MCF 10A (cell line): ENCODE measurements around the gene TNFRSF12A. TPM values are rescaled to one million over a fixed set of nuclear protein-coding genes. Genes with fewer than 3 reads are reported as not detected.
"Not testable (repeated sequence)": the region's sequence is repeated elsewhere in the genome, so short reads cannot be mapped to it uniquely, and the experiment has no call there.

Experiments used
- BruUV-seq: library from RNA; stranded (reverse); fragments of 400-500 nt; replicated peaks from 2 replicates; lab custom pipeline; 2021; lab: Mats Ljungman, UMichigan
- CTCF ChIA-PET: fragments of 300-600 bp; sonication (Branson Sonifier 250); formaldehyde crosslinking; extraction: SDS; loops from one replicate; lab custom pipeline; 2021; ENCODE audit warnings: antibody characterized with exemption, inconsistent platforms; lab: Yijun Ruan, JAX
- POLR2A ChIA-PET: fragments of 300-600, 350-650 bp; sonication (Branson Sonifier 250); formaldehyde crosslinking; extraction: SDS; loops from one replicate; lab custom pipeline; 2020; ENCODE audit warnings: antibody characterized with exemption, inconsistent platforms; lab: Yijun Ruan, JAX
- DNase-seq: peaks from one replicate; pipeline ENCODE4 v3.0.0-alpha.2; 2018; ENCODE audit not compliant: unreplicated experiment
- H3K27ac Mint-ChIP-seq: one replicate; pipeline ENCODE4 v1.8.0; 2022; ENCODE audit warnings: mild to moderate bottlenecking, low read depth, mixed read lengths; ENCODE audit not compliant: unreplicated experiment
- H3K27me3 Mint-ChIP-seq: one replicate; pipeline ENCODE4 v1.8.0; 2022; ENCODE audit warnings: mixed read lengths; ENCODE audit not compliant: insufficient read depth, unreplicated experiment
- H3K36me3 Mint-ChIP-seq: one replicate; pipeline ENCODE4 v1.8.0; 2022; ENCODE audit warnings: mild to moderate bottlenecking, moderate library complexity, mixed read lengths; ENCODE audit not compliant: insufficient read depth, unreplicated experiment
- H3K4me1 Mint-ChIP-seq: one replicate; pipeline ENCODE4 v1.8.0; 2022; ENCODE audit warnings: mixed read lengths; ENCODE audit not compliant: insufficient read depth, unreplicated experiment
- H3K4me3 Mint-ChIP-seq: one replicate; pipeline ENCODE4 v1.8.0; 2022; ENCODE audit warnings: mild to moderate bottlenecking, moderate library complexity, mixed read lengths; ENCODE audit not compliant: unreplicated experiment
- H3K9me3 Mint-ChIP-seq: one replicate; pipeline ENCODE4 v1.8.0; 2022; ENCODE audit warnings: mixed read lengths; ENCODE audit not compliant: unreplicated experiment
- intact Hi-C: fragments of 100-400 bp; cut with micrococcal nuclease; formaldehyde crosslinking; loops from 2 replicates; pipeline ENCODE4 v1.14.1; 2022
- total RNA-seq: library from RNA; stranded (reverse); gene quantifications from 2 replicates; pipeline ENCODE4 v1.2.3, GENCODE V29; 2022
- TF ChIP-seq, protein P1 (sequence below): fragments of 200-600 bp; IDR thresholded peaks from one replicate; pipeline ENCODE4 v1.8.0; 2022; ENCODE audit warnings: antibody characterized with exemption, mild to moderate bottlenecking; ENCODE audit not compliant: unreplicated experiment

TNFRSF12A gene
- total RNA-seq, 1 experiment from 2014 or later = 641 TPM

DNA sequence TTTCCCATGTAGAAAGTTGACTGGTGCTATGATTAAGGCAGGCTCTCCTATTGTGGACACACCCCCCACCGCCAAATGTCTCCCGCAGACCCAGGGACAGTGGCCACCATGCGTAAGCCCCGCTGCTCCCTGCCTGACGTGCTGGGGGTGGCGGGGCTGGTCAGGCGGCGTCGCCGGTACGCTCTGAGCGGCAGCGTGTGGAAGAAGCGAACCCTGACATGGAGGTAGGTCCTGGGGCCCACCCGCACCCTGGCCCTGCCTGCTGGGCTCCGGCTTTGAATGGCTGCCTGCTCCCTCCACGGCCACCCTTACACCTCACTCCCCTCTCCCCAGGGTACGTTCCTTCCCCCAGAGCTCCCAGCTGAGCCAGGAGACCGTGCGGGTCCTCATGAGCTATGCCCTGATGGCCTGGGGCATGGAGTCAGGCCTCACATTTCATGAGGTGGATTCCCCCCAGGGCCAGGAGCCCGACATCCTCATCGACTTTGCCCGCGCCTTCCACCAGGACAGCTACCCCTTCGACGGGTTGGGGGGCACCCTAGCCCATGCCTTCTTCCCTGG, 29.8 kb downstream of the TNFRSF12A start:
- Mint-ChIP-seq H3K4me3 (no peak overlapping the region), H3K27me3 (peaks cover 45% of the 10 kb centered on the region), H3K27ac (no peak overlapping the region), H3K9me3 (no peaks in the 10 kb centered on the region), H3K4me1 (no peaks in the 10 kb centered on the region), H3K36me3 (no peaks in the 10 kb centered on the region)
- ChIA-PET CTCF (interaction anchor here (0.5 to 5.8 kb wide), 4 partner anchors 19 to 360 kb away, joined by 3 to 51 read pairs (median 12); no protein-coding TSS in a partner anchor), POLR2A (interaction anchor here (1.1 to 3.0 kb wide), 3 partner anchors 10 to 19 kb away, joined by 3 to 7 read pairs (median 4); no protein-coding TSS in a partner anchor)
- intact Hi-C loops = no loop called here
- TF ChIP-seq, protein P1, sequence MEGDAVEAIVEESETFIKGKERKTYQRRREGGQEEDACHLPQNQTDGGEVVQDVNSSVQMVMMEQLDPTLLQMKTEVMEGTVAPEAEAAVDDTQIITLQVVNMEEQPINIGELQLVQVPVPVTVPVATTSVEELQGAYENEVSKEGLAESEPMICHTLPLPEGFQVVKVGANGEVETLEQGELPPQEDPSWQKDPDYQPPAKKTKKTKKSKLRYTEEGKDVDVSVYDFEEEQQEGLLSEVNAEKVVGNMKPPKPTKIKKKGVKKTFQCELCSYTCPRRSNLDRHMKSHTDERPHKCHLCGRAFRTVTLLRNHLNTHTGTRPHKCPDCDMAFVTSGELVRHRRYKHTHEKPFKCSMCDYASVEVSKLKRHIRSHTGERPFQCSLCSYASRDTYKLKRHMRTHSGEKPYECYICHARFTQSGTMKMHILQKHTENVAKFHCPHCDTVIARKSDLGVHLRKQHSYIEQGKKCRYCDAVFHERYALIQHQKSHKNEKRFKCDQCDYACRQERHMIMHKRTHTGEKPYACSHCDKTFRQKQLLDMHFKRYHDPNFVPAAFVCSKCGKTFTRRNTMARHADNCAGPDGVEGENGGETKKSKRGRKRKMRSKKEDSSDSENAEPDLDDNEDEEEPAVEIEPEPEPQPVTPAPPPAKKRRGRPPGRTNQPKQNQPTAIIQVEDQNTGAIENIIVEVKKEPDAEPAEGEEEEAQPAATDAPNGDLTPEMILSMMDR = no peak
- no peak for DNase-seq
- no TSS peak for BruUV-seq

DNA sequence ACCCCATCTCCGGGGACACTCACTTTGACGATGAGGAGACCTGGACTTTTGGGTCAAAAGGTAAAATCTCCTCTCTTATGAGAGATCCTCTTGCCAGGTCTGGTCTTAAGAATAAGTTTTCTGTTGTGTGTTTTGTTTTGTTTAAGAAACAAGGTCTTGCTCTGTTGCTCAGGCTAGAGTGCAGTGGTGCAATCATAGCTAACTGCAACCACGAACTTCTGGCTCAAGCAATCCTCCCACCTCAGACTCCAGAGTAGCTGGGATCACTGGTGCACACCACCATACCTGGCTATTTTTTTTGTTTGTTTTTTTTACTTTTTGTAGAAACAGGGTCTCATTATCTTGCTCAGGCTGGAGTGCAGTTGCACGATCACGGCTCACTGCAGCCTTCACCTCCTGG, 30.3 kb downstream of the TNFRSF12A start:
- no TSS peak for BruUV-seq
- peaks cover 40% of the 10 kb centered on the region for H3K27me3 Mint-ChIP-seq
- no peak for DNase-seq
- POLR2A ChIA-PET = interaction anchor here (1.1 to 1.3 kb wide), 2 partner anchors 9 to 13 kb away, joined by 3 to 4 read pairs; no protein-coding TSS in a partner anchor
- intact Hi-C loops = no loop called here
- CTCF ChIA-PET = interaction anchor here (0.5 to 5.8 kb wide), 5 partner anchors 20 to 359 kb away, joined by 3 to 51 read pairs (median 4); no protein-coding TSS in a partner anchor
- H3K4me1 Mint-ChIP-seq = no peaks in the 10 kb centered on the region
- H3K9me3 Mint-ChIP-seq = no peaks in the 10 kb centered on the region
- H3K27ac Mint-ChIP-seq = no peak overlapping the region
- H3K36me3 Mint-ChIP-seq = no peaks in the 10 kb centered on the region
- TF ChIP-seq, protein P1 = no peak
- no peak overlapping the region for H3K4me3 Mint-ChIP-seq

DNA sequence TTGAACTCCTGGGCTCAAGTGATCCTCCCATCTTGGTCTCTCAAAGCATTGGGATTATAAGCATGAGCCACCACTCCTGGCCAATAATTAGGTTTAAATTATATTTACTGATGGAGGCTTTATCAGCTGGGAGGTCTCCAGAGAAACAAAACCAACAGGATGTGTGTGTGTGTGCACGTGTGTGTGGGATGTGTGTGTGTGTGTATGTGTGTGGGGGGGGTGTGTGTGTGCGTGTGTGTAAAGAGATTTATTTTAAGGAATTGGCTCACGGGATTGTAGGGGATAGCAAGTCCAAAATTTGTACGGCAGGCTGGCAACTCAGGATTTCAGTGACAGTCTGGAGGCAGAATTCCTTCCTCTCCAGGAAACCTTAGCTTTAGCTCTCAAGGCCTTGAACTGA, 30.8 kb downstream of the TNFRSF12A start:
- intact Hi-C loops = no loop called here
- H3K4me1 Mint-ChIP-seq = no peaks in the 10 kb centered on the region
- no peak for DNase-seq
- TF ChIP-seq, protein P1 = no peak
- H3K36me3 Mint-ChIP-seq = no peaks in the 10 kb centered on the region
- no TSS peak for BruUV-seq
- peaks cover 38% of the 10 kb centered on the region for H3K27me3 Mint-ChIP-seq
- ChIA-PET POLR2A (interaction anchor here (0.6 to 1.3 kb wide), 2 partner anchors 9 to 896 kb away, joined by 3 to 4 read pairs; partner anchors contain the start of gene TRAF7), CTCF (interaction anchor here (0.6 to 5.8 kb wide), 5 partner anchors 21 to 90 kb away, joined by 3 to 51 read pairs (median 4); no protein-coding TSS in a partner anchor)
- no peak overlapping the region for H3K27ac Mint-ChIP-seq
- no peaks in the 10 kb centered on the region for H3K9me3 Mint-ChIP-seq
- H3K4me3 Mint-ChIP-seq = no peak overlapping the region

DNA sequence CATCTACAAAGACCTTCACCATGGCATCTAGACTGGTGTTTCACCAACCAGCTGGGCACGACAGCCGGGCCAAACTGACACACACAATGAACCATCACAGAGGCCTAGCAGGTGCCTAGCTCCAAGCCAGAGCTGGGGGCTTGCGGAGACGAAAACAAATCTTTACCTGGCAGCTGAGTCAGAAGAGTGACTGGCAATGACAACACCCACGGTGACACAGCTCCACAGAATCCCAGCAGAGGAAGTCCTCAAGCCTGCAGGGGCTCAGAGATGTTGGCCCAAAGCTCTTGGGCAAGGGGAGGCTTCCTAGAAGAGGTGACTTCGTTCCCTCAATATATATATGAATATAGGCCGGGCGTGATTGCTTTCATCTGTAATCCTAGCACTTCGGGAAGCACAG, 31.3 kb downstream of the TNFRSF12A start:
- CTCF ChIA-PET = interaction anchor here (0.7 to 5.8 kb wide), 4 partner anchors 21 to 90 kb away, joined by 3 to 51 read pairs (median 4); no protein-coding TSS in a partner anchor
- Mint-ChIP-seq H3K27me3 (peaks cover 38% of the 10 kb centered on the region), H3K4me1 (no peaks in the 10 kb centered on the region), H3K9me3 (no peaks in the 10 kb centered on the region), H3K27ac (no peak overlapping the region), H3K36me3 (no peaks in the 10 kb centered on the region), H3K4me3 (no peak overlapping the region)
- DNase-seq = no peak
- intact Hi-C loops = no loop called here
- no TSS peak for BruUV-seq
- TF ChIP-seq, protein P1 = no peak
- POLR2A ChIA-PET = interaction anchor here (0.6 kb wide), 1 partner anchor 896 kb away, joined by 3 read pairs; the partner anchor contains the start of gene TRAF7

DNA sequence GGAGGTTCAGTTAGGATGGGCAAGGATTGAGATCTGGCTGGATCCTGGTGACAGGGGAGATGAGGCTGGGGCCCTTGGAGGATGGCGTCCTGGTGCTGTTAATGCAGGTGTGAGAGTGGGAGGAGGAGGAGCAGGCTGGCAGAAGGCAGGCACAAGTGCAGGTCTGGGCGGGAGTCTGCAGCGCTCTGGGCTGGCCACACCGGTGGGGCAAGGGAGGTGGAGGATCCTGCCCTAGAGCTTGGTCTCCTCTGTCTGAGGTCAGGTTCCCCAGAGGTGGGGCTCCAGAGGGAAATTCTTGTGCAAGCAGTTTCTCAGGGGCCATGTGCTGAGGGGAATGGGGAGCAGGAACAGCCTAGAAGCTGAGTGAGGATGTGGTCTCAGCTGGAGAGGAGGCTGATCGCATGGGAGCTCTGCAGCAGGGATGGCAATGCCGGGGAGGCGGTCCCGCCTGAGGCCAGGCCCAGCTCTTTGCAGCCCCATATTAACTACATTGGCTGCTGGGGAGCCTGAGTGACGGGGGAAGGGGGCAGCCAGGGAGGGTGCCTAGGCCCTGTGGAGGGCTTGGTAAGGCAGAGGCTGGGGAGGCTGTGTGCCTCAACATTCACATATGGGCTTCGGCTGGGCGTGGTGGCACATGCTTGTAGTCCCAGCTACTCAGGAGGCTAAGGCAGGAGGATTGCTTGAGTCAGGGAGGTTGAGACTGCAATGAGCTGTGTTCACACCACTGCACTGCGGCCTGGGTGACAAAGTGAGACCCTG, 32.6 kb downstream of the TNFRSF12A start:
- intact Hi-C loops, H3K27ac Mint-ChIP-seq: not testable (repeated sequence)

More for the DNA sequence above, 32.6 kb downstream of the TNFRSF12A start:
- H3K9me3 Mint-ChIP-seq, H3K4me3 Mint-ChIP-seq, CTCF ChIA-PET, BruUV-seq, H3K4me1 Mint-ChIP-seq, H3K36me3 Mint-ChIP-seq, DNase-seq: not testable (repeated sequence)
- peaks cover 37% of the 10 kb centered on the region for H3K27me3 Mint-ChIP-seq
- POLR2A ChIA-PET = interaction anchor here (0.7 kb wide), 1 partner anchor 11 kb away, joined by 3 read pairs; no protein-coding TSS in a partner anchor
